Activated T-helper 1 cell treated with anti-CD3 and anti-CD28 coated beads, Interleukin-2, amount 50 U/mL, for 16 hours (primary cell): ENCODE data around the gene ALMS1.
"Not testable (repeated sequence)": the region's sequence is repeated elsewhere in the genome, so short reads cannot be mapped to it uniquely, and the experiment has no call there.

Source experiments
- DNase-seq, 2 donors: peaks; one replicate each; pipeline ENCODE4 v3.0.0-alpha.2; 2020; ENCODE audit warnings: low read depth in 1 of 2, low spot score in 1 of 2

ALMS1 gene, protein sequence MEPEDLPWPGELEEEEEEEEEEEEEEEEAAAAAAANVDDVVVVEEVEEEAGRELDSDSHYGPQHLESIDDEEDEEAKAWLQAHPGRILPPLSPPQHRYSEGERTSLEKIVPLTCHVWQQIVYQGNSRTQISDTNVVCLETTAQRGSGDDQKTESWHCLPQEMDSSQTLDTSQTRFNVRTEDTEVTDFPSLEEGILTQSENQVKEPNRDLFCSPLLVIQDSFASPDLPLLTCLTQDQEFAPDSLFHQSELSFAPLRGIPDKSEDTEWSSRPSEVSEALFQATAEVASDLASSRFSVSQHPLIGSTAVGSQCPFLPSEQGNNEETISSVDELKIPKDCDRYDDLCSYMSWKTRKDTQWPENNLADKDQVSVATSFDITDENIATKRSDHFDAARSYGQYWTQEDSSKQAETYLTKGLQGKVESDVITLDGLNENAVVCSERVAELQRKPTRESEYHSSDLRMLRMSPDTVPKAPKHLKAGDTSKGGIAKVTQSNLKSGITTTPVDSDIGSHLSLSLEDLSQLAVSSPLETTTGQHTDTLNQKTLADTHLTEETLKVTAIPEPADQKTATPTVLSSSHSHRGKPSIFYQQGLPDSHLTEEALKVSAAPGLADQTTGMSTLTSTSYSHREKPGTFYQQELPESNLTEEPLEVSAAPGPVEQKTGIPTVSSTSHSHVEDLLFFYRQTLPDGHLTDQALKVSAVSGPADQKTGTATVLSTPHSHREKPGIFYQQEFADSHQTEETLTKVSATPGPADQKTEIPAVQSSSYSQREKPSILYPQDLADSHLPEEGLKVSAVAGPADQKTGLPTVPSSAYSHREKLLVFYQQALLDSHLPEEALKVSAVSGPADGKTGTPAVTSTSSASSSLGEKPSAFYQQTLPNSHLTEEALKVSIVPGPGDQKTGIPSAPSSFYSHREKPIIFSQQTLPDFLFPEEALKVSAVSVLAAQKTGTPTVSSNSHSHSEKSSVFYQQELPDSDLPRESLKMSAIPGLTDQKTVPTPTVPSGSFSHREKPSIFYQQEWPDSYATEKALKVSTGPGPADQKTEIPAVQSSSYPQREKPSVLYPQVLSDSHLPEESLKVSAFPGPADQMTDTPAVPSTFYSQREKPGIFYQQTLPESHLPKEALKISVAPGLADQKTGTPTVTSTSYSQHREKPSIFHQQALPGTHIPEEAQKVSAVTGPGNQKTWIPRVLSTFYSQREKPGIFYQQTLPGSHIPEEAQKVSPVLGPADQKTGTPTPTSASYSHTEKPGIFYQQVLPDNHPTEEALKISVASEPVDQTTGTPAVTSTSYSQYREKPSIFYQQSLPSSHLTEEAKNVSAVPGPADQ (N-terminal part only)

DNA sequence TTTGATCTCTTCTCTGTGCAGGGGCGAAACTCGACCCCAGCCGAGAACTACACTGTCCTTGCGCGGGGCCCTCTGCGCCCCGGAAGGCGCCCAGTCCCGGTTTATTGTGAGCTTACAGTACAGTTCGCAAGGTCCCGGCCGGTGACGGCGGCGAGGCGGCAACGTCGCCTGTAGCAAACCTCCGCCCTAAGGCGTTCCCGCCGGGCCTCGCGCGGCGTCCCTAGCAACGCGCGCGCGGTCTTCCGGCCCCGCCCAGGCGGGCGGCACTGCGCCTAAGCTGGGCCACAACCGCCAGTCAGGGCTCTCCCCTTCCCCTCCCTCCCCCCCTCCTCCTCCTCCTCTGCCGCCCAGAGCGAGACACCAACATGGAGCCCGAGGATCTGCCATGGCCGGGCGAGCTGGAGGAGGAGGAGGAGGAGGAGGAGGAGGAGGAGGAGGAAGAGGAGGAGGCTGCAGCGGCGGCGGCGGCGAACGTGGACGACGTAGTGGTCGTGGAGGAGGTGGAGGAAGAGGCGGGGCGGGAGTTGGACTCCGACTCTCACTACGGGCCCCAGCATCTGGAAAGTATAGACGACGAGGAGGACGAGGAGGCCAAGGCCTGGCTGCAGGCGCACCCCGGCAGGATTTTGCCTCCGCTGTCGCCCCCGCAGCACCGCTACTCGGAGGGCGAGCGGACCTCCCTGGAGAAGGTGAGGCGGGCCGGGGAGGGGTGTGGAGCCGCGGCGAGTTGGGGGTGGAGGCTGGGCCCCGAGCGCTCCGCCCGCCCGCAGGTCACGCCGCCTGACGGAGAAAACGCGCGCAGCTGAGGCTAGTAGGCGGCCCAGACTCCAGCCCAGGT, at the start of gene ALMS1:
TSS of gene ALMS1 (plus strand) at position 333 of the 838 bp plus-strand sequence. CDS start at position 366, 33 bp downstream.
- DNase-seq, result peak; percentile 69 to 85

DNA sequence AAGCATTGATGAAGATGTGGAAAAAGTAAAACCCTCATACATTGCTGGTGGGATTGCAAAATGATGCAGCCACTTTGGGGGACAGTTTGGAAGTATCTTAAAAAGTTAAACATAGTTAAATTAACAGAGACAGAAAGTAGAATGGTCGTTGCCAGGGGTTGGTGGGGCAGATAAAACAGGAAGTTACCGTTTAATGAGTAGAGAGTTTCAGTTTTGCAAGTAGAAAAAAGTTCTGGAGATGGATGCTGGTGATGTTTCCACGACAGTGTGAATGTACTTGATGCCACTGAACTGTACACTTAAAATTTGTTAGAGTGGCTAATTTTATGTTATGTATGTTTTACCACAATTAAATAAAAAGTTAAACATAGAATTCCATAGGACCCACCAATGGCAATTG, 47.8 kb upstream of the ALMS1 start:
- no peak for DNase-seq

DNA sequence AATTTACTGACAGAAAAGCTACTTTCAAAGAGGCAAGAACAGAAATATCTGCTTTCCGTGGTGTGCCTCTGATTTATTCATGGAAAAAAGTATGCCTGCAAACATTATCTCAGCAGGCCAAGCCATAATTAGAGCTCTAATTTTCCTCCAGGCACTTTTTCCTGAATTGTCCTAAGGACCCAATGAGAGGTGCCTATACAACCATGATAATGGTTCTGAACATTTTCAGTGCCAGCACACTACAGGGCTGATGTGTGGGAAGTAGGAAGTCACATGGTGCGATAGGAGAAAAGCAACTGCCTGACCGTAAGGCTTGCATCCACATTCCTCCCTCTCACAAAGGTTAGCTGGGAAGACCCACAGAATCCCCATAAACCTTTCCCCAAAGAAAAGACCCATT, 46.4 kb upstream of the ALMS1 start:
- no peak for DNase-seq

DNA sequence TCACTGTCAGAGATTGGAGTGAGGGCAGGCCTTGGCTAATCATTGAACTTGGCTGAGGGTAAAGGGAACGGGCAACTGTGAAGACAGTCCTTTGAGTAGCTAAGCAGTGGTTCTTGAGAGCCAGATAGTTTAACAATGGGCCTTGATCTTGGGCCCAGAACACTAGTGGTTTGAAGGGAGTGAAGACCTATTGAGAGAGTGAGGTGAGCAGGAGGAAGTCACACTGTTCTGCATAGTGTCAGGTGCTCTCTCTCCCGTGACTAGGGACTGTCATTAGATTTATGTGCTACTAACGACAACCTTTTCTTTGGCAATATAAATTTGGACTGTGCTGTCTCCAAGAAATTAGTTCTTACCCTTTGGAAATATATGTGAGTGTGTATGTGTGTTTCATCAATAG, 44.6 kb upstream of the ALMS1 start:
- no peak for DNase-seq

DNA sequence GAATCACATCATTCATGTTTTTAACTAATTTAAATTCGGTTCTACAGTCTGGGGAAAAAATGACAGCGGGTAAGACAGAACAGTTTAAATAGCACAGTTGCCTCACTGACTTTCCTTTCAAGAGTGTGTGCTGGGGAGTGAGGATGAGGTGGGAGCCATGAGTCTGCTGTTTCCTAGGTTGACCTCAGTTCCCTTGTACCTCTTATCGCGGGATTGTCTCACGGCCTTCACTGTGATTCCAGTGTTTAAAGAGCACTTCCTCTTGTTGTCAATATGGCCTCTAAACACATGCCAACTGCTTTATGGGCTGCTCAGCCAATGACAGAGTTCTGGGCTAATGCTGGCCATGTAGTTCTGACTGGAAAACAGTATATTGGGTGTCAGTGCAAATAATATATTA, 41.6 kb upstream of the ALMS1 start:
- DNase-seq, result no peak

DNA sequence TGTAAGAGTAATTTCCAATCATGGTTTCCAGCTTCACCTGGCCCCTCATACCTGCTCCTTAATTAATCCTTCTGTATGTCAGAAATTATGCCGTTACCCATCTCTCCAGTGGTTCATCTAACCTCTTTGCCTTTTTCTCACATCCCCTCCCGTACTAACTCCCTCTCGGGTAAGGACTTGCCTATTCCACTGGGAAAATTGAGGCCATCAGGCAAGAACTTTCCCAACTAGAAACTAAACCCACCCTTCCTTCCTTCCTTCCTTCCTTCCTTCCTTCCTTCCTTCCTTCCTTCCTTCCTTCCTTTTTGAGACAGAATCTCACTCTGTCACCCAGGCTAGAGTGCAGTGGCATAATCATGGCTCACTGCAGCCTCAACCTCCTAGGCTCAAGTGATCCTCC, 40.9 kb upstream of the ALMS1 start:
- DNase-seq, result not testable (repeated sequence)

DNA sequence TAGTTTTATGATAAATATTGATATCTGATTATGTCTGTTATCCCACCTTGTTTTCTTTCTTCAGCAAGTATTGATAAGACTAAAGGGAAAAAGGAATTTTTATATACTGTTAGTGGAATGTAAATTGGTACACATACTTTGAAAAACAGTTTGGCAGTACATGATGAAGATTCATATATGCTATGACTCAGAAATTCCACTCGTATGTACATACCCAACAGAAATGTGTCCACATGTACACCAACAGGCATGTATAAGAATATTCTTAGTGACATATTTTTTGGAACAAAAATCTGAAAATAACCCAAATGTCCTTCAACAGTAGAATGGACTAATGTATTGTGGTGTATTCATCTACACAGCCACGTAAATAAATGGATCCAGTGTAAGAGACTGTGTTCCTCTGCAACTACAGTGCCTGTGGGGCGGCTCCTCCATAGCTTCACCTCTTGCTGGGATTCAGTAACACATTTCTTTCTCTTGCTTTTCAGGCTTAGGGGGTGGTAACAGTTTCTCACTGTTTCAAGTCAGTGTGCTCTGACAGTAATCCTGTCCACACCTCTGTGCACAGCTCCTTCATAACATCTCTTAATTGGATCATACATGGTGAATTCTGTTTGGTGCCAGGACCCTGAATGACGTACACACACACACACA, 35.5 kb upstream of the ALMS1 start:
- no peak for DNase-seq

DNA sequence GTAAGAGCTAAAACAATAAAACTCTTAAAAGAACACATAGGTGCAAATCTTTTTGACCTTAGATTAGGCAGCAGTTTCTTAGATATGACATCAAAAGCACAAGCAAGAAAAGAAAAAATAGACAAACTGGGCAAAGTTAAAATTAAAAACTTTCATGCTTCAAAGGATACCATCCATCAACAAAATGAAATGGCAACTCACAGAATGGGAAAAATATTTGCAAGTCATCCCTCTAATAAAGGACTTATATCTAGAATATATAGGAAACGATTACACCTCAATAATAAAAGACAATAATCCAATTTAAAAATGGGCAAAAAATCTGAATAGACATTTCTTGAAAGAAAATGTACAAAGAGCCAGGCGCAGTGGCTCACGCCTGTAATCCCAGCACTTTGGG, 29.5 kb upstream of the ALMS1 start:
- no peak for DNase-seq

DNA sequence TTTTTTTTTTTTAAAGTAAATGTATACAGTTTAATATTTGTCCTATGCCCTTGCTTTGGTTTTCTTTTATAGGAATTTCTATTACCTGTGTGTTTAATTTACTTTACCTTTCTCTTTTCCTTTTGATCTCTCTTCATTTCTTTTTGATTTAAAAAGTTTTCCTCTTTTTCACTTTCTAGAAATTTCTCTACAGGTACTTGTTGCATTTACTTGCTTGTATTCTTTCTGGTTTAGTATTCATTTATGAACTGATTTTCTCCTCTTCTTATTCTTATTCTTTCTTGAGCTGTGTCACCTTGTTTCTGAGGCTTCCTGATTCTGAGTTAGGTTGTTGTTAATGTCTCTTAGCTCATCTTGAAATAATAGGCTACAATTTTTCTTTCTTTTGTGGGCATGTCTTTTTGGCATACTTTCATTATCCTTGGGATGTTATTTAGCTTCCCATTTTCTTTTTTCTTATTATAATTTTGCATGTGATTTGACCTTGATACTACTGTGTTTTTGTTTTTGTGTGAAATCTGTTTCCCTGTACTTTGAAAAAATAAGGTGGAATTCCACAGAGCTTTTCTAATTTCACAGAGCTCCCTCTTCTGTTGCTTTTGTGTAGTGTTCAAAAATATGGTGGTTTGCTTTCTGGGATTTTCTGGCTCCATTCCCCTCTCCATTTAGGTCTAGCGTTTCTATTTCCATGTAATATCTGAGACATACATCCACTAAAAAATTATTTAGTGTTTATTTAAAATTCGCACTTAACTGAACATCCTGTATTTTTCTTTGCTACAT, 25.5 kb upstream of the ALMS1 start:
- DNase-seq, result no peak

DNA sequence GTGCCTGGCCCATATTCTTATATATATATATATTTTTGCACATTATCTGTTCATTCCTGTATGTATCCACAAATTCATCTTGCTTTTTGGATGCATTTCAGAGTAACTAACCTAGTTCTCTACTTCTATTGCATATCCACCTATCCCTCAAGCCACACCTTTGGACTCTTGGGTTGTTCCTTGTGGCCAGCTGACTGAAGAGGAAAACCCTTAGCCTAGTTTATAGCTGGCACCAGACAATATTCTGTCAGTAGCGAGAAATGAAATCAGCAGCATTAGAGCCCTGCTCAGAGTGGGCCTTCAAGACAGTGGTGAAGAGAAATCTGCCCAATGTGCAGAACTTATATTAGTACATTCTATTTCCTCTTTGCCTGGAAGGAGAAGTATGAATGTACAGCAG, 19.6 kb upstream of the ALMS1 start:
- DNase-seq, result no peak

DNA sequence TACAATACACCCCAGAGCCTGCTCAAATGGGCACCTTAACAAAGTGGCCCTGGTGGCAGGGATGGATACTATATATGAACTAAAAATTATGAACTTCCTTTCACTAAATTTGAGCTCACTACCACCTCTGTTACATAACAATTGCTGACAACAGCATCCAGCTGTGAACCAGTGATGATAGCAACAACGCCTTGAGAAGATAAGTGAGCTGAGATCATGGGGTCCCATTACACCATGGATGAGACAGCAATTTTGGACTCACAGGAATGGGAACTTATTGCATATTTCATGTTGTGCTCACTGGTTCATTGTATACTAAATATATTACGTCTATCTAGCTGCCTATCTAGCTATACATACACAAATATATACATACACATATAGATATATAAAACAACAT, 16.9 kb upstream of the ALMS1 start:
- no peak for DNase-seq

DNA sequence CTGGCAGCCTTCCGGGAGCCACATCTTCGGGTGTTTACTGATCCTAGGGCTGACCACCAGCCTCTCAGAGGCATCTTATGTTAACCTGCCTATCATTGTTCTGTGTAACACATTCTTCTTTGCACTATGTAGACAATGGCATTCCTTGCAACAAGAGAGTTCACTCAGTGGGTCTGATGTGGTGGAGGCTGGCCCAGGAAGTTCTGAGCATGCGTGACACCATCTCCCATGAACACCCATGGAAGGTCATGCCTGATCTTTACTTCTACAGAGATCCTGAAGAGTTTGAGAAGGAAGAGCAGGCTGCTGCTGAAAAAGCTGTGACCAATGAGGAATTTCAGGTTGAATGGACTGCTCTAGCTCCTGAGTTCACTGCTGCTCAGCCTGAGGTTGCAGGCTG, 15.3 kb upstream of the ALMS1 start:
- no peak for DNase-seq

DNA sequence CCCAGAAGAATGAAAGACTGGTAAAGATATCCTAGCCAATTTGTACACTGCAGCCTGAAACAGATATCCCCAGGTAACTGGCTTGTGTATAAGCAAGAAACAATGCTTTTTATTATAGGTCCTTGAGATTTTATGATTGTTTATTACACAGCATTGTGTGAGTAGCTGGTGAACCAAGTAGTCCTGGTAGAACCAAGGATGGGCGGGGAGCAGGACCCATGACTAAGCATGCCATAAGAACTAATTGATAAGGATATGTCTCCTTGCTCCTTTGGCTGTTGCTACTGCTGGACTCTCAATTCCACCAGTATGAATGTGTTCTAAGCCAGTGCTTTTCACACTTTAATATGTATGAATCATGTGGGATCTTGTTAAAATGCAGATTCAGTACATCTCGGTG, 12.3 kb upstream of the ALMS1 start:
- no peak for DNase-seq

DNA sequence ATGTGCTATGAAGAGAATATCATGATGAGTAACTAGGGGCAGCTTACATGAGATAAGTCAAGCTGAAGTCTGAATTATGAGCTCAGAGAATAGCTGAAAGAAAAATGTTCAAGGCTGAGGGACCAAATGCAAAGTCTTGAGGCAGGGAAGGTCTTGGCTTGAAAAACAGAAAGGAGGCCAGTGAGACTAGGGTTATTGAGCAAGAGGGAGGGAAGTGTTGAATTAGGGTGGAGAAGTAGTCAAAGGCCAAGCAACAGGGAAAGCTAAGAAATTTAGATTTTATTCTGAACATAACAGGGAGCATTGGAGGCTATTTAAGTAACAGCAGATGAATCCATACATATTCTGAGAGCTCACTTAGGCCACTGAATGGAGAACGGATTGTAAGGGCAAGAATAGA, 11.4 kb upstream of the ALMS1 start:
- DNase-seq, result no peak

DNA sequence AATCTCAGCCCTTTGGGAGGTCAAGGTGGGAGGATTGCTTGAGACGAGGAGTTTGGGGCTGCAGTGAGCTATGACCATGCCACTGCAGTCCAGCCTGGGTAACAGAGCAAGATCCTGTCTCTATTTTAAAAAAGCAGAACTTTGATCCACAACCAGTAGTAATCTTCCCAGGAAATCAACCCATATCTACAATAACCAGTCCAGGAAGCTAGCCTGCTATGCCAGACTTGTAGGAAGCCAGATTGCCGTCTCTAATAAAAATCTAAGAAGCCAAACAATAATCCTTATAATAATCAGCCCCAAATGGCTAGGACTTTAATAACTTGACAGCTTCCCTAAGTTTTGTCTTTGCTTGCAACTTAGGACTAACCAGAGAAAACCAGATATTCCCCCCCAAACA, 9.0 kb upstream of the ALMS1 start:
- DNase-seq, result no peak

DNA sequence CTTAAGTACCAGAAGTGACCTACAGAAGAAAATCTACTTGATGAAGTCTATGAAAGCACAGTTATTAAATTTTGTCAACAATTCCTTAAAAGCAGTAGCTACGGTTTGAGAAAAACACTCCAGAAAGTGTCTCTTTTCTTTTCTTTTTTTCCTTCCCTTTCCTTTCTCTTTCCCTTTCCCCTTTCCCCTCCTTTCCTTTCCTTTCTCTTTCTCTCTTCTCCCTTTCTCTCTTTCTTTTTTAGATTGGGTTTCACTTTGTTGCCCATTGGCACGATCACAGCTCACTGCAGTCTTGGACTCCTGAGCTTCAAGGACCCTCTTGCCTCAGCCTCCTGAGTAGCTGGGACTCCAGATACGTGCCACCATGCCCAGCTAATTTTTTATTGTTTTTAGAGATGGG, 2.6 kb upstream of the ALMS1 start:
- DNase-seq, result no peak

DNA sequence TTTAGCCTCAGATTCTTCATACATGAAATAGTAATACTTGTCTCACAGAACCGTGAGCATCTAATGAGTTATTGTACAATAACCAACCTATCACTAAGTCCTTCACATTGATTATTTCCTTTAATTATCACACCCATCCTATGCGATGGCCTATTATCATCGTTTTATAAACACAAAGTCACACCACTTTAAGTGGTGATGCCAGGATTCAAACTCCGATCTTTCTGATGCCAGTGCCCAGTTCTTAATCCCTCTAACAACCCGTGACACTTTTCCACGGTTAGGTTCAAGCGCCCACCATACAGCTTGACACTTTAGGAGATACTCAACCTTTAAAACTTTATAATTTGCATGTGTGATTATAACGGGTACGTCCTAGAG, 523 bp upstream of the ALMS1 start:
- no peak for DNase-seq

DNA sequence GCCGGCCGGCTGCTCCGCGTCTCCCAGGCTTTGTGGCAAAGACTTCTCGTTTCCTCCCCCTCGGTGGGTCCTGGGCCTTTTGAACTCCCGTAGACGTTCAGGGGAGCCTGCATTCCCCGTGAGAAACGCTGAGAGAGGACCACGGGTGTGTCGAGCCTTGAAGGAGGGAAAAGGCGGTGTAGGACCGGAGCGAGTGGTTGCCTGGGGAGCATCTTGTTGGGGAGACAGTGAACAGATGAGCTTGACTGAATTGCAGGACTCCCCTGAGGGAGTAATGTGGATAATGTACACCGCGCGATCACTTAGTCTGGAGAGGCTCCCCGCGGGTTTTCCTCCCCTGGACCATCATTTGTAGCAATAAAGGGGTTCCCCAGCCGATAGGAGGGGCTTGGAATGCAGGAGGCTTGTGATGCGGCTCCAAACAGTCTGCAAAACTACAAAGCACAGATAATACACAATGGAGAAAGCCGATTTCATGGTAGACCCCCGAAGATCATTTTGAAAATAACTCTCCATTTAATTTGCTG, 769 bp downstream of the ALMS1 start:
- no peak for DNase-seq
